Measurements from ENCODE around the gene CHMP6. TPM values are rescaled to one million over a fixed set of nuclear protein-coding genes. Genes with fewer than 3 reads are reported as not detected.

The CHMP6 gene
- total RNA-seq, 2 donors from 2014 or later, result 10.4 to 32.3 TPM

GRCh38 chr17:80960797-80961452 is 30.7 kb upstream of the CHMP6 start:
- WGBS, 2 donors, result 93 to 95% methylated on average over 7 to 29 of the region's 31 CpGs
- ATAC-seq, result no peak
- intact Hi-C loops (cut with DNase I), result no loop called here
- no peaks in the 10 kb centered on the region for H3K9me3 ChIP-seq
- peaks cover 0 to 4% of the 10 kb centered on the region in 2 donors for H3K36me3 ChIP-seq (replicated peaks in 1 of 2; ENCODE audit: insufficient read depth in 1 of 2, low read depth in 2 of 2)
- no peaks in the 10 kb centered on the region for H3K4me1 ChIP-seq
- no peak overlapping the region for H3K4me3 ChIP-seq
- no peak overlapping the region for H3K27ac ChIP-seq
- no peak for DNase-seq
- H3K27me3 ChIP-seq, result no peaks in the 10 kb centered on the region
- TF ChIP-seq, protein P1, sequence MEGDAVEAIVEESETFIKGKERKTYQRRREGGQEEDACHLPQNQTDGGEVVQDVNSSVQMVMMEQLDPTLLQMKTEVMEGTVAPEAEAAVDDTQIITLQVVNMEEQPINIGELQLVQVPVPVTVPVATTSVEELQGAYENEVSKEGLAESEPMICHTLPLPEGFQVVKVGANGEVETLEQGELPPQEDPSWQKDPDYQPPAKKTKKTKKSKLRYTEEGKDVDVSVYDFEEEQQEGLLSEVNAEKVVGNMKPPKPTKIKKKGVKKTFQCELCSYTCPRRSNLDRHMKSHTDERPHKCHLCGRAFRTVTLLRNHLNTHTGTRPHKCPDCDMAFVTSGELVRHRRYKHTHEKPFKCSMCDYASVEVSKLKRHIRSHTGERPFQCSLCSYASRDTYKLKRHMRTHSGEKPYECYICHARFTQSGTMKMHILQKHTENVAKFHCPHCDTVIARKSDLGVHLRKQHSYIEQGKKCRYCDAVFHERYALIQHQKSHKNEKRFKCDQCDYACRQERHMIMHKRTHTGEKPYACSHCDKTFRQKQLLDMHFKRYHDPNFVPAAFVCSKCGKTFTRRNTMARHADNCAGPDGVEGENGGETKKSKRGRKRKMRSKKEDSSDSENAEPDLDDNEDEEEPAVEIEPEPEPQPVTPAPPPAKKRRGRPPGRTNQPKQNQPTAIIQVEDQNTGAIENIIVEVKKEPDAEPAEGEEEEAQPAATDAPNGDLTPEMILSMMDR (IDR thresholded peaks at IDR 0.05), result no peak
- TF ChIP-seq POLR2A (IDR thresholded peaks at IDR 0.05), result no peak

GRCh38 chr17:80961541-80962330 is 29.9 kb upstream of the CHMP6 start:
- ATAC-seq (no peak), DNase-seq (no peak)
- Histone ChIP-seq H3K27ac (no peak overlapping the region), H3K27me3 (no peaks in the 10 kb centered on the region), H3K4me1 (no peaks in the 10 kb centered on the region), H3K9me3 (no peaks in the 10 kb centered on the region), H3K4me3 (no peak overlapping the region), H3K36me3 (replicated peaks in 1 of 2; ENCODE audit: insufficient read depth in 1 of 2, low read depth in 2 of 2) (peaks cover 0 to 4% of the 10 kb centered on the region in 2 donors)
- TF ChIP-seq, protein P1 (IDR thresholded peaks at IDR 0.05), result no peak
- TF ChIP-seq POLR2A (IDR thresholded peaks at IDR 0.05), result no peak
- 82 to 89% methylated on average over 18 to 21 of the region's 21 CpGs for WGBS, 2 donors
- intact Hi-C loops (cut with DNase I), result no loop called here

DNA sequence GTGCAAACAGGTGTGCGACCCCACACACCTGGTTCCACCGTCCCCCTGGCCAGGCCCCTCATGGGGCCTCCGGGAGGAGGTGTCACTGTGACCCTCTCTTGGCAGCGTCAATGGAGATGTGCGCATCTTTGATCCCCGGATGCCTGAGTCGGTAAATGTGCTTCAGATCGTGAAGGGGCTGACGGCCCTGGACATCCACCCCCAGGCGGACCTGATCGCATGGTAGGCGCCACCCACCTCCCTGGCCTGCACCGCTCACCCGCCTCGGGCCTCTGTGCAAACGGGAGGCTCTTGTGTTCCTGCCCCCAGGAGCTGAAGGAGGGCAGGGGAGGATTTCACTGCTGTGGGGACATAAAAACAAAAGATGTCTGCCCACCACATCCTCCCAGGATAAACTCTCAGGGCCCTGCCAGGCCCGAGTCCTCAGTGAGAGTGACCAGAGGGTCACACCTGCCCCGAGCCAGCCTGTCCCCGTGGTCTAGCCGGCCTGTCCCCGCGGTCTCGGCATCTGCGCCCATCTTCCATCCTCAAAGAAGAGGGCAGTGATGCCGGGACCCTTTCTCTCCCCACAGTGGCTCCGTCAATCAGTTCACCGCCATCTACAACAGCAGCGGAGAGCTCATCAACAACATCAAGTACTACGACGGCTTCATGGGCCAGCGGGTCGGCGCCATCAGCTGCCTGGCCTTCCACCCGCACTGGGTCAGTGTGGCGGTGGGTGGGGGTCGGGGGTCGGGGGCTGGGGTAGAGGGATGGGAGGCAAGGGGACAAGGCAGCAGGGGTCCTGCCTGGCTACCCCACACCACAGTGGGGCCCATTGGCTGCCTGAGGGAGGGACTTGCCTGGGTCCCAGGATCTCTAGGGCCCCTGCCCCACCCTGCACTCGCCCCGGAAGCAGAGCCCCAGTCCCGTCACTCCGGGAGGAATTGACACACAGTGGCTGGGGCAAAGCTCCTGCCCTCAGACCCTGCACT is 29.0 kb upstream of the CHMP6 start:
- WGBS, 2 donors, result 89 to 94% methylated on average over 22 to 39 of the region's 41 CpGs
- intact Hi-C loops (cut with DNase I), result no loop called here
- TF ChIP-seq, protein P1 (IDR thresholded peaks at IDR 0.05), result no peak
- no peak for TF ChIP-seq POLR2A (IDR thresholded peaks at IDR 0.05)
- Histone ChIP-seq H3K4me1 (no peaks in the 10 kb centered on the region), H3K4me3 (no peak overlapping the region), H3K27me3 (no peaks in the 10 kb centered on the region), H3K27ac (no peak overlapping the region), H3K36me3 (replicated peaks in 1 of 2; ENCODE audit: insufficient read depth in 1 of 2, low read depth in 2 of 2) (peaks cover 0 to 4% of the 10 kb centered on the region in 2 donors), H3K9me3 (no peaks in the 10 kb centered on the region)
- DNase-seq (no peak), ATAC-seq (no peak)

GRCh38 chr17:80963812-80964543 is 27.7 kb upstream of the CHMP6 start:
- Histone ChIP-seq H3K4me3 (no peak overlapping the region), H3K9me3 (no peaks in the 10 kb centered on the region), H3K36me3 (replicated peaks in 1 of 2; ENCODE audit: insufficient read depth in 1 of 2, low read depth in 2 of 2) (peaks cover 0 to 4% of the 10 kb centered on the region in 2 donors), H3K27me3 (no peaks in the 10 kb centered on the region), H3K27ac (no peak overlapping the region), H3K4me1 (peaks cover 8% of the 10 kb centered on the region)
- DNase-seq, result no peak
- intact Hi-C loops (cut with DNase I), result no loop called here
- 89 to 94% methylated on average over 28 to 38 of the region's 49 CpGs for WGBS, 2 donors
- ATAC-seq, result no peak
- TF ChIP-seq, protein P1 (IDR thresholded peaks at IDR 0.05), result no peak
- TF ChIP-seq POLR2A (IDR thresholded peaks at IDR 0.05), result no peak
